A673 (cell line): Measurements from ENCODE around the gene FAM13A. TPM values are rescaled to one million over a fixed set of nuclear protein-coding genes. Genes with fewer than 3 reads are reported as not detected.

ENCODE experiments used
- BruUV-seq: library from RNA; stranded (reverse); fragments of 400-500 nt; replicated peaks from 2 replicates; lab custom pipeline; 2021; lab: Mats Ljungman, UMichigan
- CTCF ChIA-PET: fragments of 300-600 bp; sonication (Branson Sonifier 250); formaldehyde crosslinking; loops from one replicate; lab custom pipeline; 2022; ENCODE audit warnings: antibody characterized with exemption; lab: Charles Lee
- POLR2A ChIA-PET: fragments of 300-600 bp; sonication (Branson Sonifier 250); formaldehyde crosslinking; loops from one replicate; lab custom pipeline; 2022; ENCODE audit warnings: antibody characterized with exemption; ENCODE audit not compliant: low non-redundant PET; lab: Charles Lee
- DNase-seq: peaks from one replicate; pipeline ENCODE4 v3.0.0-alpha.2; 2015; ENCODE audit warnings: low spot score
- H3K27ac ChIP-seq: fragments of 200-600 bp; sonication (generic); 2 replicates; pipeline ENCODE4 v1.5.1; 2016; ENCODE audit warnings: mixed run types, low read depth, mild to moderate bottlenecking, mixed read lengths, antibody characterized with exemption, low read length; ENCODE audit not compliant: poor library complexity, severe bottlenecking
- H3K27me3 ChIP-seq: fragments of 200-600 bp; sonication (generic); replicated peaks from 2 replicates; pipeline ENCODE4 v1.6.1; 2017; ENCODE audit warnings: mixed run types, low read depth, mild to moderate bottlenecking, mixed read lengths, antibody characterized with exemption, low read length; ENCODE audit not compliant: insufficient read depth, poor library complexity
- H3K36me3 ChIP-seq: fragments of 200-600 bp; sonication (generic); 2 replicates; pipeline ENCODE4 v1.6.1; 2016; ENCODE audit warnings: mixed run types, mild to moderate bottlenecking, mixed read lengths, antibody characterized with exemption, low read length; ENCODE audit not compliant: insufficient read depth, poor library complexity, severe bottlenecking
- H3K4me1 ChIP-seq: fragments of 200-600 bp; sonication (generic); 2 replicates; pipeline ENCODE4 v1.6.1; 2017; ENCODE audit warnings: mixed run types, mild to moderate bottlenecking, mixed read lengths, antibody characterized with exemption, low read length; ENCODE audit not compliant: insufficient read depth, poor library complexity, severe bottlenecking
- H3K4me3 ChIP-seq: fragments of 200-600 bp; sonication (generic); 2 replicates; pipeline ENCODE4 v1.5.1; 2016; ENCODE audit warnings: low read depth, mixed run types, mild to moderate bottlenecking, mixed read lengths, low read length; ENCODE audit not compliant: poor library complexity, severe bottlenecking
- H3K9me3 ChIP-seq: fragments of 200-600 bp; sonication (generic); 2 replicates; pipeline ENCODE4 v1.6.1; 2016; ENCODE audit warnings: mixed run types, low read depth, mild to moderate bottlenecking, mixed read lengths, antibody characterized with exemption, low read length; ENCODE audit not compliant: poor library complexity, severe bottlenecking
- EZH2 ChIP-seq: fragments of 200-600 bp; sonication (generic); IDR thresholded peaks from 2 replicates; pipeline ENCODE4 v1.6.1; 2017; ENCODE audit warnings: borderline replicate concordance, low read depth, mild to moderate bottlenecking, mixed read lengths, antibody characterized with exemption, low read length; ENCODE audit not compliant: poor library complexity, severe bottlenecking
- intact Hi-C: fragments of 100-400 bp; cut with micrococcal nuclease; formaldehyde crosslinking; loops from one replicate; pipeline ENCODE4 v1.10.0; 2022; ENCODE audit not compliant: unreplicated experiment
- total RNA-seq: library from RNA; stranded (reverse); gene quantifications from 2 replicates; pipeline ENCODE4 v1.2.3, GENCODE V29; 2021
- TF ChIP-seq, protein P1 (sequence below): fragments of 300-800, 200-600 bp; sonication (generic); conservative IDR thresholded peaks from 2 replicates; pipeline ENCODE4 v1.5.1; 2017; ENCODE audit warnings: low read depth, mild to moderate bottlenecking, antibody characterized with exemption, low read length, moderate library complexity, mixed read lengths

Gene FAM13A
- total RNA-seq, 1 experiment from 2014 or later, result 15.5 TPM

DNA sequence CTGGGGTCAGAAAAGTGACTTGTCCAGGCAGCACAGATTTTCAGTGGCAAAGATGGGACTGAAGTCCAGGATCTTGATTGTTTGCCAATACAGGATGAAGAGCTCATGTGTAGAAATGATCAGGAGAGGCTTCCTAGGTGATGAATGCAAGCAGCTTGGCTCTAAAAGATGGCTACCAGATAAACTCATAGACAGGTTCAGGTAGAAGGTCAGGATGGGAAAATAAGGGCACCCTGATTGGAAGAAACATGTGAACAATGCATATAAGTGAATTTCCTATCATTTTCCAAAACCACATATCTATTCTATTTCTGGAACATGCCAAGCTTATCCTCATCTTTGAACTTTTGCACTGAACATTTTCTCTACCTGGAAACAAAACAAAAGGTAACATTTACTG, 87.7 kb downstream of the FAM13A start:
- Histone ChIP-seq H3K4me3 (no peak overlapping the region), H3K27ac (no peak overlapping the region), H3K4me1 (no peaks in the 10 kb centered on the region), H3K9me3 (no peaks in the 10 kb centered on the region), H3K36me3 (no peaks in the 10 kb centered on the region), H3K27me3 (no peaks in the 10 kb centered on the region)
- ChIA-PET POLR2A (no interaction called here), CTCF (no interaction called here)
- no peak for TF ChIP-seq EZH2
- TF ChIP-seq, protein P1, sequence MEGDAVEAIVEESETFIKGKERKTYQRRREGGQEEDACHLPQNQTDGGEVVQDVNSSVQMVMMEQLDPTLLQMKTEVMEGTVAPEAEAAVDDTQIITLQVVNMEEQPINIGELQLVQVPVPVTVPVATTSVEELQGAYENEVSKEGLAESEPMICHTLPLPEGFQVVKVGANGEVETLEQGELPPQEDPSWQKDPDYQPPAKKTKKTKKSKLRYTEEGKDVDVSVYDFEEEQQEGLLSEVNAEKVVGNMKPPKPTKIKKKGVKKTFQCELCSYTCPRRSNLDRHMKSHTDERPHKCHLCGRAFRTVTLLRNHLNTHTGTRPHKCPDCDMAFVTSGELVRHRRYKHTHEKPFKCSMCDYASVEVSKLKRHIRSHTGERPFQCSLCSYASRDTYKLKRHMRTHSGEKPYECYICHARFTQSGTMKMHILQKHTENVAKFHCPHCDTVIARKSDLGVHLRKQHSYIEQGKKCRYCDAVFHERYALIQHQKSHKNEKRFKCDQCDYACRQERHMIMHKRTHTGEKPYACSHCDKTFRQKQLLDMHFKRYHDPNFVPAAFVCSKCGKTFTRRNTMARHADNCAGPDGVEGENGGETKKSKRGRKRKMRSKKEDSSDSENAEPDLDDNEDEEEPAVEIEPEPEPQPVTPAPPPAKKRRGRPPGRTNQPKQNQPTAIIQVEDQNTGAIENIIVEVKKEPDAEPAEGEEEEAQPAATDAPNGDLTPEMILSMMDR, result no peak
- intact Hi-C loops, result no loop called here
- no peak for DNase-seq
- no TSS peak for BruUV-seq

DNA sequence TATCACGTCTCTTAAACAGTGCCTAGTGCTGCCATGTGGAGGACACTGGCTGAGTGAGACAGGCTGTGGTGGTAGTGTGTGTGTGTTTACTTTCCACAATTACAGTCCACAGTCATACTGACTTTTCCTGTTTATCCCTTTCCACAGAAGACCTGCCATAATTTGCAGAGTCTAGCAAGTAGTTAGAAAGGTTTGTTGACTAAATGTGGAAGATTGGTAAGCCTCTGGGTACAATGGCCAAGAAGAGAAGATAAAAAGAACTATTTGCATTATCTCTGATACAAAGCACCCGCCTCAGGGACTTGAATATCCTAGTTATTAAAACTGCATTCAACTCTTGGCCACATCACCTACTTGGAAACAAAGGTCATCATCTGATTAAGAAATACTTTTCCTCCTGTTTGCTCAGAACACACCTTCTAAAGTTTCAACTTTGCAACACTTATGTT, 89.1 kb downstream of the FAM13A start:
- CTCF ChIA-PET, result no interaction called here
- intact Hi-C loops, result no loop called here

DNA sequence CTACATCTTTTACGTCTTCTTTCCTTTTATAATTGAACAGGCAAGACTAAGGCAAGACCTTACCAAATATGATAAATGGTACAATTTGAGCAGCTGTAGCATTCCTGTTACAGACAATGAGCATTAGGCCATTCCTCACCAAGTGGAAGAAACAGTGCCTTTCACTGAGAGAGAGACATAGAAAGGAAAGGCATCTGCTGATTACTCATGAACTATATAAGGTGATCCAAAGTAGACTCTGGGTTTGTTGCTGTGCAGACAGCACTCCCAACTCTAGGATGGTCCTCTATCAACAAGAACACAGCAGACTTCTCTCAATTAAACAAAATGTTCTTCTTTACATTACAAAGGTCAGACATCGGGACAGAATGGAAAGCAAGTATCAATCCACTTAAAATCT, 91.9 kb downstream of the FAM13A start:
- Histone ChIP-seq H3K36me3 (no peaks in the 10 kb centered on the region), H3K4me1 (no peaks in the 10 kb centered on the region), H3K27ac (no peak overlapping the region), H3K9me3 (no peaks in the 10 kb centered on the region), H3K27me3 (no peaks in the 10 kb centered on the region), H3K4me3 (no peak overlapping the region)
- no TSS peak for BruUV-seq
- TF ChIP-seq, protein P1, result no peak
- no peak for TF ChIP-seq EZH2
- CTCF ChIA-PET, result no interaction called here
- POLR2A ChIA-PET, result no interaction called here
- intact Hi-C loops, result no loop called here
- no peak for DNase-seq

More for the DNA sequence above, 89.1 kb downstream of the FAM13A start:
- H3K27ac ChIP-seq, result no peak overlapping the region
- DNase-seq, result no peak
- no TSS peak for BruUV-seq
- H3K27me3 ChIP-seq, result no peaks in the 10 kb centered on the region
- H3K36me3 ChIP-seq, result no peaks in the 10 kb centered on the region
- no peaks in the 10 kb centered on the region for H3K9me3 ChIP-seq
- POLR2A ChIA-PET, result no interaction called here
- no peaks in the 10 kb centered on the region for H3K4me1 ChIP-seq
- H3K4me3 ChIP-seq, result no peak overlapping the region
- TF ChIP-seq, protein P1, result no peak
- TF ChIP-seq EZH2, result no peak
